Panc1 (cell line): ENCODE results near the gene SIAE. TPM values are rescaled to one million over a fixed set of nuclear protein-coding genes. Genes with fewer than 3 reads are reported as not detected.

ENCODE experiments used
- ATAC-seq: fragments of 200-7000 bp; cut with Tn5 transposase; 2 replicates; pipeline ENCODE4 v1.9.1; 2020; ENCODE audit warnings: mild to moderate bottlenecking, moderate library complexity
- BruUV-seq: library from RNA; stranded (reverse); fragments of 400-500 nt; replicated peaks from 2 replicates; lab custom pipeline; 2021; lab: Mats Ljungman, UMichigan
- CTCF ChIA-PET: fragments of 300-600 bp; sonication (Branson Sonifier 250); formaldehyde crosslinking; loops from one replicate; lab custom pipeline; 2022; ENCODE audit warnings: antibody characterized with exemption; lab: Charles Lee
- POLR2A ChIA-PET: fragments of 300-600 bp; sonication (Branson Sonifier 250); formaldehyde crosslinking; loops from one replicate; lab custom pipeline; 2022; ENCODE audit warnings: antibody characterized with exemption; lab: Charles Lee
- DNase-seq: peaks from one replicate; pipeline ENCODE4 v3.0.0-alpha.2; 2010; ENCODE audit warnings: low read depth, low spot score
- H3K27ac ChIP-seq: 2 replicates; pipeline ENCODE4 v1.5.1; 2011; ENCODE audit warnings: mild to moderate bottlenecking, low read length, inconsistent platforms
- H3K27me3 ChIP-seq: fragments of 200-500 bp; sonication (Bioruptor generic); 2 replicates; pipeline ENCODE4 v1.6.0; 2014; ENCODE audit warnings: low read length, inconsistent platforms; ENCODE audit not compliant: control insufficient read depth, insufficient read depth
- H3K36me3 ChIP-seq: fragments of 200-500 bp; sonication (Bioruptor generic); 2 replicates; pipeline ENCODE4 v1.5.1; 2014; ENCODE audit warnings: inconsistent platforms, mild to moderate bottlenecking, low read length, moderate library complexity; ENCODE audit not compliant: control insufficient read depth, insufficient read depth
- H3K4me1 ChIP-seq: 2 replicates; pipeline ENCODE4 v1.5.1; 2011; ENCODE audit warnings: inconsistent platforms, mild to moderate bottlenecking, low read length, moderate library complexity; ENCODE audit not compliant: control insufficient read depth, insufficient read depth
- H3K4me3 ChIP-seq, 2 experiments: 2 replicates each; pipeline ENCODE4 v1.5.1; 2011 to 2012; ENCODE audit warnings: low read depth in 2 of 2, low read length in 2 of 2, mild to moderate bottlenecking in 2 of 2, inconsistent platforms in 1 of 2, moderate library complexity in 1 of 2
- H3K9me3 ChIP-seq: fragments of 200-500 bp; sonication (Bioruptor generic); 2 replicates; pipeline ENCODE4 v1.5.1; 2014; ENCODE audit warnings: low read depth, mild to moderate bottlenecking, inconsistent platforms, low read length, moderate library complexity; ENCODE audit not compliant: control insufficient read depth, insufficient read depth
- POLR2AphosphoS5 ChIP-seq: IDR thresholded peaks from 2 replicates; pipeline ENCODE4 v1.6.1; 2012; ENCODE audit warnings: mild to moderate bottlenecking, low read depth, low read length, moderate library complexity
- SIN3A ChIP-seq: IDR thresholded peaks from 2 replicates; pipeline ENCODE4 v1.6.1; 2012; ENCODE audit warnings: low read depth, mild to moderate bottlenecking, low read length, moderate library complexity, borderline replicate concordance; ENCODE audit not compliant: insufficient read depth
- TCF7L2 ChIP-seq: IDR thresholded peaks from 2 replicates; pipeline ENCODE4 v1.6.1; 2011; ENCODE audit warnings: mild to moderate bottlenecking, low read depth, low read length, inconsistent platforms
- in situ Hi-C: cut with HindIII; loops from 2 replicates; pipeline ENCODE4 v1.10.0; 2016; ENCODE audit warnings: low sequenced_read_pairs, low pct_unique_long_range_greater_than_20kb
- intact Hi-C: fragments of 100-400 bp; cut with micrococcal nuclease; formaldehyde crosslinking; loops from one replicate; pipeline ENCODE4 v1.10.0; 2022; ENCODE audit not compliant: unreplicated experiment
- total RNA-seq: library from RNA; stranded (reverse); gene quantifications from one replicate; pipeline ENCODE4 v1.2.1, GENCODE V29; 2021; ENCODE audit not compliant: unreplicated experiment
- TF ChIP-seq, protein P1 (sequence below), 2 experiments: IDR thresholded peaks; 2 replicates each; pipeline ENCODE4 v1.6.1; 2011 to 2012; ENCODE audit warnings: low read depth in 2 of 2, control low read depth in 1 of 2, low read length in 1 of 2, mild to moderate bottlenecking in 1 of 2, moderate library complexity in 1 of 2; ENCODE audit not compliant: insufficient read depth in 1 of 2
- TF ChIP-seq, protein P2 (sequence below): fragments of 450-650 bp; IDR thresholded peaks from 2 replicates; pipeline ENCODE4 v1.5.1; 2017; ENCODE audit warnings: mild to moderate bottlenecking

Gene SIAE
- total RNA-seq, 1 experiment from 2014 or later, result 14.9 TPM

DNA sequence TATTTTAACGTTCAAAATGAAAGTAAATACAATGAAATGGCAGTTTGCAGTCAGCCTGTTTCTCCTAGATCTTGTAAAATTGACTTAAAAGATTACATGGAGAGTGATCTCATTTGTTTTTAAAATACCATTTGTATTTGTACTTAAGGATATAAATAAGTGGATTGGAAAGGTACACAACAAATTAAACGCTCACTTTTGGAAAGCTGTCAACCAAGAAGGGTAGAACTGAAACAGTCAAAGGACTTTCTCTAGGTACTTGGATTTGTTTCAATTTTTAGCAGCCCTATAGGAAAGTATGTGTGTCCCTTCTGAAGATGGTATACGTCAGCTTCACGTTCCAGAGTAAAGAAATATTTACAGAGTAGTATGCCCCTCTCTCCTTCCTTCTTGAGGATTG, 43.6 kb downstream of the SIAE start:
- ChIA-PET CTCF (no interaction called here), POLR2A (no interaction called here)
- Histone ChIP-seq H3K9me3 (no peaks in the 10 kb centered on the region), H3K4me1 (no peaks in the 10 kb centered on the region), H3K36me3 (peaks cover 45% of the 10 kb centered on the region), H3K27ac (no peak overlapping the region), H3K4me3 (no peak overlapping the region), H3K27me3 (no peaks in the 10 kb centered on the region)
- intact Hi-C loops, result no loop called here
- BruUV-seq, result no TSS peak
- DNase-seq (no peak), ATAC-seq (no peak)
- in situ Hi-C loops, result no loop called here
- TF ChIP-seq, protein P1, sequence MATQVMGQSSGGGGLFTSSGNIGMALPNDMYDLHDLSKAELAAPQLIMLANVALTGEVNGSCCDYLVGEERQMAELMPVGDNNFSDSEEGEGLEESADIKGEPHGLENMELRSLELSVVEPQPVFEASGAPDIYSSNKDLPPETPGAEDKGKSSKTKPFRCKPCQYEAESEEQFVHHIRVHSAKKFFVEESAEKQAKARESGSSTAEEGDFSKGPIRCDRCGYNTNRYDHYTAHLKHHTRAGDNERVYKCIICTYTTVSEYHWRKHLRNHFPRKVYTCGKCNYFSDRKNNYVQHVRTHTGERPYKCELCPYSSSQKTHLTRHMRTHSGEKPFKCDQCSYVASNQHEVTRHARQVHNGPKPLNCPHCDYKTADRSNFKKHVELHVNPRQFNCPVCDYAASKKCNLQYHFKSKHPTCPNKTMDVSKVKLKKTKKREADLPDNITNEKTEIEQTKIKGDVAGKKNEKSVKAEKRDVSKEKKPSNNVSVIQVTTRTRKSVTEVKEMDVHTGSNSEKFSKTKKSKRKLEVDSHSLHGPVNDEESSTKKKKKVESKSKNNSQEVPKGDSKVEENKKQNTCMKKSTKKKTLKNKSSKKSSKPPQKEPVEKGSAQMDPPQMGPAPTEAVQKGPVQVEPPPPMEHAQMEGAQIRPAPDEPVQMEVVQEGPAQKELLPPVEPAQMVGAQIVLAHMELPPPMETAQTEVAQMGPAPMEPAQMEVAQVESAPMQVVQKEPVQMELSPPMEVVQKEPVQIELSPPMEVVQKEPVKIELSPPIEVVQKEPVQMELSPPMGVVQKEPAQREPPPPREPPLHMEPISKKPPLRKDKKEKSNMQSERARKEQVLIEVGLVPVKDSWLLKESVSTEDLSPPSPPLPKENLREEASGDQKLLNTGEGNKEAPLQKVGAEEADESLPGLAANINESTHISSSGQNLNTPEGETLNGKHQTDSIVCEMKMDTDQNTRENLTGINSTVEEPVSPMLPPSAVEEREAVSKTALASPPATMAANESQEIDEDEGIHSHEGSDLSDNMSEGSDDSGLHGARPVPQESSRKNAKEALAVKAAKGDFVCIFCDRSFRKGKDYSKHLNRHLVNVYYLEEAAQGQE (IDR thresholded peaks at IDR 0.05; ENCODE audit: insufficient read depth in 1 of 2, low read depth in 2 of 2, low read length in 1 of 2), result no peak
- TF ChIP-seq, protein P2, sequence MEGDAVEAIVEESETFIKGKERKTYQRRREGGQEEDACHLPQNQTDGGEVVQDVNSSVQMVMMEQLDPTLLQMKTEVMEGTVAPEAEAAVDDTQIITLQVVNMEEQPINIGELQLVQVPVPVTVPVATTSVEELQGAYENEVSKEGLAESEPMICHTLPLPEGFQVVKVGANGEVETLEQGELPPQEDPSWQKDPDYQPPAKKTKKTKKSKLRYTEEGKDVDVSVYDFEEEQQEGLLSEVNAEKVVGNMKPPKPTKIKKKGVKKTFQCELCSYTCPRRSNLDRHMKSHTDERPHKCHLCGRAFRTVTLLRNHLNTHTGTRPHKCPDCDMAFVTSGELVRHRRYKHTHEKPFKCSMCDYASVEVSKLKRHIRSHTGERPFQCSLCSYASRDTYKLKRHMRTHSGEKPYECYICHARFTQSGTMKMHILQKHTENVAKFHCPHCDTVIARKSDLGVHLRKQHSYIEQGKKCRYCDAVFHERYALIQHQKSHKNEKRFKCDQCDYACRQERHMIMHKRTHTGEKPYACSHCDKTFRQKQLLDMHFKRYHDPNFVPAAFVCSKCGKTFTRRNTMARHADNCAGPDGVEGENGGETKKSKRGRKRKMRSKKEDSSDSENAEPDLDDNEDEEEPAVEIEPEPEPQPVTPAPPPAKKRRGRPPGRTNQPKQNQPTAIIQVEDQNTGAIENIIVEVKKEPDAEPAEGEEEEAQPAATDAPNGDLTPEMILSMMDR, result no peak
- TF ChIP-seq TCF7L2, result no peak
- no peak for TF ChIP-seq POLR2AphosphoS5
- TF ChIP-seq SIN3A, result no peak

DNA sequence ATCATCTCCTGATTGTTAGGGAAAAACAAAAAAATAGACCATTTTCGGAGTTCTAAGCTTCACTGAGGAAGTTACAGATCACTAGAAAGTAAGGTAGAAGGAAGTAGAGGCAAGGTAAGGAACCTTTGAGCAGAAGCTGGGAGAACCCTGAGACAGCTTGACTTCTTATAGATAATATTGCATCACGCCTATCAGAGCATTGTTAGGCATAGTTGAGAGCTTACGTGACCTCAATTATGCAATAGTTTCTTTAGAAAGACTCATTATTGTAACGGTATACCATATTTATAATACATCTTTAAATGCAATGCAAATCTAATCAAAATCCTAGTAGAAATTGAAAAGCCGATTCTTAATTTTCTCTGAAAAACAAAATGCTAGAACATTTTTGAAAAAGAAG, 46.0 kb downstream of the SIAE start:
- H3K9me3 ChIP-seq, result no peaks in the 10 kb centered on the region
- in situ Hi-C loops (no loop called here), intact Hi-C loops (no loop called here)
- no peak overlapping the region for H3K4me3 ChIP-seq
- no TSS peak for BruUV-seq
- ChIA-PET CTCF (no interaction called here), POLR2A (interaction anchor here (0.6 kb wide), 1 partner anchor 218 kb away, joined by 3 read pairs; no protein-coding TSS in a partner anchor)
- H3K4me1 ChIP-seq, result peaks cover 11% of the 10 kb centered on the region
- no peak for TF ChIP-seq SIN3A
- no peak for TF ChIP-seq POLR2AphosphoS5
- TF ChIP-seq, protein P2, result no peak
- TF ChIP-seq, protein P1 (IDR thresholded peaks at IDR 0.05; ENCODE audit: insufficient read depth in 1 of 2, low read depth in 2 of 2, low read length in 1 of 2), result no peak
- TF ChIP-seq TCF7L2, result no peak
- ATAC-seq (no peak), DNase-seq (no peak)
- no peak overlapping the region for H3K27ac ChIP-seq
- peaks cover 44% of the 10 kb centered on the region for H3K36me3 ChIP-seq
- H3K27me3 ChIP-seq, result no peaks in the 10 kb centered on the region
